ENCODE measurements around the gene KATNAL1. TPM values are rescaled to one million over a fixed set of nuclear protein-coding genes. Genes with fewer than 3 reads are reported as not detected.

The KATNAL1 gene
- total and polyA plus RNA-seq, 4 donors = 2.4 to 20.5 (median 9.3) TPM

DNA sequence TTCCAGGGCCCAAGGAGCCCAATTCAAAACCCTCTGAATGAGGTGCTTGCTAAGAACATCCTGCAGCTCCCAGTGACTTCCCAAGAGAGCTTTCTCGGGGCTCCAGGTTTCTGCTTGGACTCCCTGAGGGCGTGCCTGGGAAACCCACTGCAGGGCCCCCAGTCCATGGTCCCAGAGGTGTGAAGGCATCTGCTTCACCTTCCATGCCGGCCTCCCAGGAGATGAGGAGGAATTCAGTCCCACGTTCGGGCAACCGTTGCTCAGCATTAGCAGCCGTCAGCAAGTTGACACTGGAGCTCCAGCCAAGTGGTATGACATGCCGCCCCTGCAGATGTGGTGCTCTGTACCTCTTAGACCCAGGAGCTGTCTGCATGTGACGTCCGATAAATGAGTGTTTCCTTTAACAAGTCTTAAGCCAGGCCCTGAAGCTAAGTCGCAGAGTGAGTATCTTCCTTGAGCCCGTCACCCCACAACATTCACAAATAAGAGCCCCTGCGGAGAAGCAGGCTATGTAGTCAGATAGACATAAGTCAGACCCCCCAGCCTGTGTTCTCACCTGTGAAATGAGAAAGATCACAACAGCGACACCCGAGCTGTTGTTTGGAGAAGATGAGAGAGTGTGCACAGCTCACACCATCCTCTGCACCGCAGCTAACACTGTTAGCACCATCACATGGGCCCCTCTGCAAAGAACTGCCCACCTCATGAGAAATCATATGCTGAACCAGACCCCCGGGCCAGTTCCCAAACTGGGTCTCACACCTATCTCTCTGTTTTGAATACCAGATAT lies 150.3 kb downstream of the KATNAL1 start:
- TF ChIP-seq, protein P1, sequence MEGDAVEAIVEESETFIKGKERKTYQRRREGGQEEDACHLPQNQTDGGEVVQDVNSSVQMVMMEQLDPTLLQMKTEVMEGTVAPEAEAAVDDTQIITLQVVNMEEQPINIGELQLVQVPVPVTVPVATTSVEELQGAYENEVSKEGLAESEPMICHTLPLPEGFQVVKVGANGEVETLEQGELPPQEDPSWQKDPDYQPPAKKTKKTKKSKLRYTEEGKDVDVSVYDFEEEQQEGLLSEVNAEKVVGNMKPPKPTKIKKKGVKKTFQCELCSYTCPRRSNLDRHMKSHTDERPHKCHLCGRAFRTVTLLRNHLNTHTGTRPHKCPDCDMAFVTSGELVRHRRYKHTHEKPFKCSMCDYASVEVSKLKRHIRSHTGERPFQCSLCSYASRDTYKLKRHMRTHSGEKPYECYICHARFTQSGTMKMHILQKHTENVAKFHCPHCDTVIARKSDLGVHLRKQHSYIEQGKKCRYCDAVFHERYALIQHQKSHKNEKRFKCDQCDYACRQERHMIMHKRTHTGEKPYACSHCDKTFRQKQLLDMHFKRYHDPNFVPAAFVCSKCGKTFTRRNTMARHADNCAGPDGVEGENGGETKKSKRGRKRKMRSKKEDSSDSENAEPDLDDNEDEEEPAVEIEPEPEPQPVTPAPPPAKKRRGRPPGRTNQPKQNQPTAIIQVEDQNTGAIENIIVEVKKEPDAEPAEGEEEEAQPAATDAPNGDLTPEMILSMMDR (IDR thresholded peaks at IDR 0.05; ENCODE audit: control extremely low read depth, extremely low read depth) = no peak
- Histone ChIP-seq H3K36me3 (ENCODE audit: control insufficient read depth in 4 of 4, insufficient read depth in 4 of 4, low read length in 4 of 4) (no peaks in the 10 kb centered on the region), H3K27ac (ENCODE audit: low read depth in 1 of 2, low read length in 1 of 2) (no peak overlapping the region), H3K9me3 (ENCODE audit: control insufficient read depth in 4 of 4, insufficient read depth in 3 of 4, low read length in 3 of 4) (no peaks in the 10 kb centered on the region), H3K27me3 (ENCODE audit: control insufficient read depth in 3 of 3, insufficient read depth in 3 of 3, low read length in 2 of 3) (peaks cover 0 to 2% (median 0%) of the 10 kb centered on the region in 3 donors), H3K4me3 (no peak overlapping the region), H3K4me1 (ENCODE audit: control insufficient read depth in 5 of 5, insufficient read depth in 5 of 5, low read length in 5 of 5) (no peaks in the 10 kb centered on the region), H3K9ac (ENCODE audit: insufficient read depth in 1 of 2, low read length in 2 of 2) (no peak overlapping the region)
- DNase-seq = no peak
- 89 to 95% methylated on average over 17 of the region's 17 CpGs for WGBS, 2 donors
- no peak for ATAC-seq (ENCODE audit: insufficient read depth, low FRiP score)

DNA sequence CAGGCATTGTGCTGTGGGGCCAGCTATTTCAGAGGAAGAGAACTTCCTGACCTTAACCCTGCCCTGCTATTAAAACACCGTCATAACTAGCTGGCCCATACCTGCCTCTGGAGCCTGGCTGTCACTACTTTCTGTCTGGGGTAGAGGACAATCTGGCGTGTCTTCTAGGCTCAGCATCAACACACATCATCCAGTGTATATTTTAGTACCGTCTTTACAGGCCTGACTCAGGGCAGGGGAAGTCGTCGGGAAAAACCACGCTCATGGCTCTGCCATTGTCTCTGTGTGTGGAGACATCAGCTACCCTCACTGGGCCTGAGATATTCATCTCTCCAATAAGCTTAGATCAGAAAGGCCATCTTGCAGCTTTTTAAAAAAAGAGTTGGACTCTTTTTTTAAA lies 151.1 kb downstream of the KATNAL1 start:
- Histone ChIP-seq H3K36me3 (ENCODE audit: control insufficient read depth in 4 of 4, insufficient read depth in 4 of 4, low read length in 4 of 4) (no peaks in the 10 kb centered on the region), H3K9me3 (ENCODE audit: control insufficient read depth in 4 of 4, insufficient read depth in 3 of 4, low read length in 3 of 4) (no peaks in the 10 kb centered on the region), H3K4me3 (no peak overlapping the region), H3K4me1 (ENCODE audit: control insufficient read depth in 5 of 5, insufficient read depth in 5 of 5, low read length in 5 of 5) (no peaks in the 10 kb centered on the region), H3K9ac (ENCODE audit: insufficient read depth in 1 of 2, low read length in 2 of 2) (no peak overlapping the region), H3K27ac (ENCODE audit: low read depth in 1 of 2, low read length in 1 of 2) (no peak overlapping the region), H3K27me3 (ENCODE audit: control insufficient read depth in 3 of 3, insufficient read depth in 3 of 3, low read length in 2 of 3) (peaks cover 0 to 2% (median 0%) of the 10 kb centered on the region in 3 donors)
- 62 to 66% methylated on average over 6 of the region's 6 CpGs for WGBS, 2 donors
- DNase-seq (no peak), ATAC-seq (ENCODE audit: insufficient read depth, low FRiP score) (no peak)
- TF ChIP-seq, protein P1 (IDR thresholded peaks at IDR 0.05; ENCODE audit: control extremely low read depth, extremely low read depth) = no peak

DNA sequence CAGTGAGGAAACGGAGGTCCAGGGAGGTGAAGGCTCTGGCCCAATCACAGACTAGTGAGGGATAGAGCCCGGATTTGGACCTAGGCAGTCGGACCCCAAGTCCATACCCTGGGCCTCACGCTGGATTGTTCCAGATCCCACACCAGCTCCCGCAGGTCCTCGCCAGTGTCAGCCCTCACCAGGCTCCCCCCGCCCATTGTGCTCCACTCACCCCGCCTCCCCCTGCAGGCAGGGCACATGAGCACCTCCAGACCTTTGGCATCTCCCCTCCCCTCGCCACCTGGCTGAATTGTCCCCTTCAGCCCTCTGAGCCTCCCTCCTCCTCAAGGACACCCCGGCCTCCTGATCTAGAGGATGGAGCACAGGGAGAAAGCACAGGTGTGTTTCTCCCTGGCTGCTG lies 152.4 kb downstream of the KATNAL1 start:
- H3K9ac ChIP-seq (ENCODE audit: insufficient read depth in 1 of 2, low read length in 2 of 2) = no peak overlapping the region
- H3K4me1 ChIP-seq (ENCODE audit: control insufficient read depth in 5 of 5, insufficient read depth in 5 of 5, low read length in 5 of 5) = no peaks in the 10 kb centered on the region
- TF ChIP-seq, protein P1 (IDR thresholded peaks at IDR 0.05; ENCODE audit: control extremely low read depth, extremely low read depth) = no peak
- DNase-seq = no peak
- 87 to 93% methylated on average over 10 of the region's 10 CpGs for WGBS, 2 donors
- H3K27me3 ChIP-seq (ENCODE audit: control insufficient read depth in 3 of 3, insufficient read depth in 3 of 3, low read length in 2 of 3) = peaks cover 0 to 2% (median 0%) of the 10 kb centered on the region in 3 donors
- H3K36me3 ChIP-seq (ENCODE audit: control insufficient read depth in 4 of 4, insufficient read depth in 4 of 4, low read length in 4 of 4) = no peaks in the 10 kb centered on the region
- no peak for ATAC-seq (ENCODE audit: insufficient read depth, low FRiP score)
- H3K9me3 ChIP-seq (ENCODE audit: control insufficient read depth in 4 of 4, insufficient read depth in 3 of 4, low read length in 3 of 4) = no peaks in the 10 kb centered on the region
- no peak overlapping the region for H3K27ac ChIP-seq (ENCODE audit: low read depth in 1 of 2, low read length in 1 of 2)
- H3K4me3 ChIP-seq = no peak overlapping the region

Measured in lung (tissue), 12 donors.